ENCODE measurements around the gene HPS1. TPM values are rescaled to one million over a fixed set of nuclear protein-coding genes. Genes with fewer than 3 reads are reported as not detected.

The HPS1 gene
- total RNA-seq, 1 experiment from 2014 or later: 12.3 TPM

DNA sequence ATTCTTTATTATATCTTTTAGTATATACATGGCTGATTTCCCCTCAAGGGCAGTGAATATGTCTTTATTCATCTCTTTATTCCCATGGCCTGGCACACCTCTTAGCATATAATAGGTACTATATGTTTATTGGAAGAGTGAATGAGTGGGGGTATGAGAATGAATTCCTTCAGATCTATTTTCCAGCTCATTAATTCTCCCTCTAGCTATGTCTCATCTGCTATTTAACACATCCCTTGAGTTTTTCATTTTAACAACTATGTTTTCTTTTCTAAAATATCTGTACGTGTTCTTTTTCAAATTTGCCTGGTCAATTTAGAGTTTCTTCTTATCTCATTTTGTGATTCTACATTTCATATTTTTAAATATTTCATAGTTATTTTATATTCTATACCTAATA is 14.4 kb downstream of the HPS1 start:
- DNase-seq (ENCODE audit: low read depth): no peak

DNA sequence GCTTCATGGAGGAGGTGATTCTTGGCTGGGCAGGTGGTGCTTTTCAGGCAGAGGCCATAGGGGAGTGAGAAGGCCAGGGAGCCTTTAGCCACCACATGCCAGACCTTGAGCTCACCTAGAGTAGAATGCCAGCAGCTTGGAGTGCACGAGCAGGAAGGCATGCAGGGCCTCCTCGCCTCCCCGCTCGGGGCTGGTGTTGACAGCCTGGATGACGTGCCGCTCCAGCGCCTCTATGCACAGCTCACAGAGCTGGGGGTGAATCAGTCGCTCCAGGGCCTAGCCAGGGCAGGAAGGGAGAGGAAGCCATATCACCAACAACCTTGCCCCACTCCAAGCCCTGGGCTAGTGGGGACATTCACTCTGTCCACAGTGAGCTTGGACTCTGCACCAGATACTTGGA is 15.7 kb downstream of the HPS1 start:
- no peak for DNase-seq (ENCODE audit: low read depth)

DNA sequence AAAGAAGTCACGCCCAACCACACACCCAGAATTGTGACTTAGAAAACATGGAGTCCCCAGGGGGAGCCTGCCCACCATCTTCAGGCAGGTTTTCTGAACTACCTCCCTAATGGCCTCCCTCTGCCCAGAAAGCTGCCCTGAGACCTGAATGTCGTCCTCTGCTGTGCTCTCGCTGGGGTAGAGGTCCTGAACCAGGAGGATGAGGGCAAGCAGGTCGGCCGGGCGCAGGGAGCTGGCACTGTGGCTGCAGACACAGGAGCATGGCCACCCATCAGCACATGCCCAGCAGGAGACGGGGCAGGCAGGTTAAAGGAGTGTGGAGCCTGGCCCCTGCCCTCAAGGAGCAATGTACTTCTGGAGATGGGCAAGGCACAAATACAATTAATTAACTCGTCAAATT is 16.3 kb downstream of the HPS1 start:
- DNase-seq (ENCODE audit: low read depth): no peak

DNA sequence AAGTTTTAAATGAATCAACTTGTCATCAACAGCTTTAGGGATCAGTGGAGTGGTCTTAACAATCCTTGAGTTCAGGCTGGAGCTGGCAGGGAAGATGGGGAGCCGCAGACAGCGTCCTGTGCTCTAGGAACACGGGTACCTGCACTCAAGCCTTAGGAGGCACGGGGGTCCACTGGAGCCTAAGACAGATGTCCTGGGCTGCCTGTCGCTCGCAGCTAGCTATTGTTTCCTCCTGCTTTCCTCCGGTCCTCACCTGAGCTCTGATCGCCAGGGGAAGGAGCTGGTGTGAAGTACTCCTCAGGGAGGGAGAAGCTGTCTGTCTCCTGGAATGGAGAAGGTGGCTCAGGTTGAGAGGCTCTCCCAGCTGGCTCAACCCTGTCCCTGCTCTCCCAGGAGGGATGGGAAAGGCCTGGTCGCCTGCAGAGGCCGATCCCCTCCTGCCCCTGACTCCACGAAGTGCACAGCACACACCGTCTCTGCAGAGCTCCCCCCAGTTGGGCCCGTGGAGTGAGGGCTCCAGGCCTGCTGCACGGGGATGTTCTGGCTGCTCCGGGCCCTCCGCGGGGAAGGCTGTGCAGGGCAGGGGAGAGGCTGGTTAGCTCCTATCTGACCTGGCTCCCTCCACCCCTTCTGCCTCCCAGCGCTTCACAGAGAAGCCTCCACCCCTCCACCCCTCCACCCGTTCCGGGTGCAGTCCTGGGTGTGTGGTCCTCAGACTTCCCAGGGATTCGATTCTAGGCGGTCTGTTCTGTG is 17.2 kb downstream of the HPS1 start:
- no peak for DNase-seq (ENCODE audit: low read depth)

GRCh38 chr10:98427011-98427515 is 19.7 kb downstream of the HPS1 start:
- no peak for DNase-seq (ENCODE audit: low read depth)

DNA sequence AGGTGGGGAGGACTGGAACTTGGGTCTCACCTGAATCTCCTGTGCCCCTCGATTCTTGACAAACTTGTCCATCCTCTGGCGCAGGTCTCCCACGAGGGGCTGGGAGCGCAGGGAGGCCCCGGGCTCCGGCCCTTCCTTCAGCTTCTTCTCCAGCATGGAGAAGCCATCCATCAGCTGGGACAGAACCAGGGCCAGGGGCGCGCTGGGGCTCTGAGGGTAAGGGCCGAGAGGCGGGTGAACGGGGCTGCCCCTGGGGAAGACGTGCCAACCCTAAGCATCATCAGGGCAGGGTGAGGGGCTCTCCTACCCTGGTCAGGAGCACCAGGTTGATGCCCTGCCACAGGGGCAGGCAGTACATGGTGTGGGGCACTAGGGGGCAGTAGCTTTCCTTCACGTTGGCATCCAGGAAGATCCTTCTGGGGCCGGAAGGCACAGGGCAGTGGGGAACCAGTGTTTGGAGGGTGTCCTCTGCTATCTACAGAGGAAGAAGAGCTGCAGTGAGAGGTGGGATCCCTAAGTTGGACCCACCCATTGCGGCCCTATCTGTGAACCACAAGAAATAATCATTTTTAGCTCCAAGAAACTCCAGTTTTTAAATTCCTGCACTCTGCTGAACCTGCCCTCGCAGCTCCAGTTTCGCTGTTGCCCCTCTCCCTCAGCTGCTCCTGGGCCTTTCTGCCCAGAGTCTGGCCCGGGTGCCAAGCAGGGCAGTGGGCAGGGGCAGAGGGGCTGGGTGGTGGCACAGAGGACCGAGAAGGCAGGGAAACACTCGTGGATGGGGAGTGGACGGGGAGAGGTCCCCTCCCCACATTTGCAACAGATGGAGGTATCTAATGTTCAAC is 21.0 kb downstream of the HPS1 start:
- peak; percentile 19 for DNase-seq (ENCODE audit: low read depth)

DNA sequence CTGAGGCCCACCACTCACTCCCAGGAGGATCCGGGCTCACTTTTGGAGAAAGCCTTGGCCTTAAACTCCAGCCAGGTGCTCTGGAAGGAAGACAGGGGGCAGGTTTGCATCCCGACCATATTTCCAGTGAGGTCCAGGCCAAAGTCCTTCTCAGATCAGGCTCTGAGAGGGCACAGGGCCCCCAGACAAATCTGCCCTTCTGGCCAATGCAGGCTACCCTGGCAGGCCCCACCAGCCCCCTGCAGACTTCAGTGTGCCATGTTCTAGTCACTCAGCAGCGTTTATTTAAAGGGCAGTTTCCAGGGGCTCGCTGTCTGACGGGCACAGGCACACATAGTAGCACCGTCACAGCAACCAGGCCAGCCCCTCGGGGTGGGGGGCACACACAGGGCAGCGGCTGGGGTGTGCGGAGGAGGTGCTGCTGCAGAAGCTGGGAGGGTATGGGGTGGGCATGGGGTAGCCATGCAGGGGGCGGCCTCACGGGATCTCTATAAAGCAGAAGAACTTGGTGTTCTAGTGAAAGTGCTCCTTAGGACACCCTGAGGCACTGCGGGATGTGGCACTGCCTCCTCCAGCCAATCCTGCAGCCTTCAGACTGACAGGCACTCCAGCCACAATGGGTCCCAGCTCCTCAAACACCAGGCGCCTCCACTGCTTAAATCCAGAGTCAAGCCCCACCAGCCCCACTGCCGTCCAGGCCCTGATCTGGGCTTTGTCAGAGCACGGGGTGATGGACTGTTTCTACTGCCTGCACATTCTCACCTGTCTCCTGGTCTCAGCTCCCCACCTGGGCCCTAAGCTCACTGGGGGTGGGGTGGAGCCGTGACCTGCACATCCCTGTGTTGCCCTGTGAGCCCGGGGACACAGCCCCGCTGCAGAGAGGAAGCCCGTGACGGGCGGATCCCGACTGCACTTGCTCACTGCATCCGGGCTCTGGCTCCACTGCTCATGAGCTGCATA is 22.2 kb downstream of the HPS1 start:
- DNase-seq (ENCODE audit: low read depth): no peak

DNA sequence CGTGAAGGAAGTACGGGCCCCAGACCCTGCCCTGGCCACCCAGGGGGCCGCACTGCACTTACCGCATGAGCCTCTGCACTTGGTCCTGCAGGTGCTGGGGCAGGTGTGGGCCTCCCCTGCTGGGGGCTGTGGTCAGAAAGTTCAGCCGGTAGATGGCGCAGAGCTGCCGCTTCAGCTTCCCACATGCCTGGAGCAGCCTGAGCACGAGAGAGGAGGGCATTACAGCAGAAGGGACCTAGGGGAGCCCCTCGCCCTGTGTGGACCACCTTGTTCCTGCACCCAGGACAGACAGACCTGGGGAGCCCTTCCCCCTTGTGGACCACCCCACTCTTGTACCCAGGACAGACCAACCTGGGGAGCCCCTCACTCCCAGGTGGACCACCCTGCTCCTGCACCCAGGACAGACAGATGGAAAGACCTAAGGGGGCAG is 23.0 kb downstream of the HPS1 start:
- no peak for DNase-seq (ENCODE audit: low read depth)

GRCh38 chr10:98422182-98422581 is 24.6 kb downstream of the HPS1 start:
- no peak for DNase-seq (ENCODE audit: low read depth)

GRCh38 chr10:98420786-98421185 is 25.9 kb downstream of the HPS1 start:
- DNase-seq (ENCODE audit: low read depth): no peak

DNA sequence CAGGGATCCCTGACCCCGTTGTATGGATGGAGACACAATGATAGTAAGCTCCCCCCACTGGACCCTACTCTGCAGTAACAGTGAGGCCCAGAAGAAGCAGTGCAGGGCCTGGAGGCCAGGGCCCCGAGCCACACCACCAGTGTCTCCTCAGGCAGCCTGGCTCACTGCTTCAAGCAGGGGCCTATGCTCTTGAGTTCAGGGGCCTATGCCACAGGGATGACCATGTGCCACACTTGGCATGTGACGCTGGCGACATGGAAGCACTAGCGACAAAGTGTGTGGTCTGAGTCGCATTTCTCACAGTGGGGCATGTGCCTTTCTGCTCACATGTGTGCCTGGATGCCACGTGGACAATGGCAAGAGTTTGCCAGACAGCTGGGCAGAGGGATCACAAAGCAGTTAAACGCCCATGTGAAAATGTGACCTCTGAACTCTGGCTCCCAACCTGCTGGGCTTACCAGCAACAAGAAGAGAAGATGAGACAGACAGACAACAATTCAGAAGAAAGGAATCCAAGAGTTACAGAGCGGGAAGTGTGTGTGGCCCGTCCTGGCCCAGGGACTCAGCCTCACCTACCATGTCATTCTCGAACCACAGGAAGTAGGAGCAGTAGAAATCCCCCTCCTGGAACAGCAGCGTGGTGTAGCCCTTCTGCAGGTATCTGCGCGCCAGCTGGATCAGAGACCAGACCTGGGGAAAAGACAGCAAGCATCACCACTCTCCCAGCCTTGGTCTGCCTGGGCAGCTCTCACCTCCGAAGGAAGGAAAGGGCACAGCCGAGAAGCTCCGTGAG is 27.1 kb downstream of the HPS1 start:
- DNase-seq (ENCODE audit: low read depth): no peak

DNA sequence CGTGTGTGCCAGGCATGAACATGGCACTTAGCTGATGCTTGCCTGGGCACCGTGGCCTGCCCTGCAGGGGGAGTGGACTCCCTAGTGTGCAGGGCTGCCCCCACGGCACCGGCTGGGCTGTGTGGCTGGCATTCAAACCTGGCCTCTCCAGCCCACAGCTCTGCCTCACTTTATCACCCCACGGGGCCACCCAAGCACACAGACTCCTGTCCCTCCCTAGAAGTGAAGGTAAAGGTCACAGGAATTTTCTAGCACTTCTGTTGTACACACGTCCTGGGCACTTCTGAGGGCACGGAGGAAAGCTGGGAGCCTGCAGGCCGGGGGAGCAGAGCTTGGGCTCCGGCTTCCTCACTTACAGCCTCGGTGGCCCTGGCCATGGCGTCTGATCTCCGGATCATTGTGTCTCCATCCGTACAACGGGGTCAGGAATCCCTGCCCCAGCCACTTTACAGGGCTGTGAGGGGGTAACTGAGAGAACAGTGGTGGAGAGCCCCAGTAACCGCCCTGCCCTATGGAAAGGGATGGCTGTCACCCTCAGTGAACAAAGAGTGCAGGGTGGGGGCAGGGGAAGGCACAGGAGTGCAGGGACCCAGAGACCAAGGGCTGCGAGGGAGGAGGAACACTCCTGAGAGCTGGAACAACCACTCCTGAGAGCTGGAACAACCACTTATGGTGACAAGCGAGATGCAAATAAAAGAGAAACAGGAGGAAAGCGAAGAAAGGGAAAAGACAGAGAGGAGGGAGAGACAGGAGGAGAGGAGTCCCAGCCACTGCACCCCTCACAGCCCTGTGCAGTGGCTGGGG is 27.9 kb downstream of the HPS1 start:
- no peak for DNase-seq (ENCODE audit: low read depth)

GRCh38 chr10:98417973-98418664 is 28.6 kb downstream of the HPS1 start:
- DNase-seq (ENCODE audit: low read depth): no peak

DNA sequence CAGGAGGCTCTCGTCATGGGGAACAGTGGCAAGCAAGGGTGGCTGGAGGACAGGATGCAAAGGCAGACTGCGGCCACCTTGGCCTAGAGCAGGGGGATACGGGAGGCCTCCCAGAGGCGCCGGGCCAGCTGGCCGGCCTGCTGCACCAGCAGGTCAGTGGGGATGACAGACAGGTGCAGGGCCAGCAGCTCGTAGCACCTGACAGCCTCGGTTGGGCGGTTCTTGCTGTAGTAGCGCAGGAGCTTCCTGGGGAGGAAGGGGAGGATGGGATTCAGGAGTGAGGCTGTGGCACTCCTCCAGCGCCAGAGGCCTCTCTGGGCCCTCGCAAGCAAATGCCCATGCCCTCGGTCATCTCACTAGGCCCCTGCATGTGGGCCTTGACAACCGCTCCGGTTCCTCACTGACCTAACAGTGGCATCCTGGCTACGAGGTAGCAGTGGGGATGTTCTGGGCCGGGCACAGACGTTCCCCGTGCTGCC is 29.2 kb downstream of the HPS1 start:
- DNase-seq (ENCODE audit: low read depth): no peak

GRCh38 chr10:98416606-98417388 is 29.9 kb downstream of the HPS1 start:
- no peak for DNase-seq (ENCODE audit: low read depth)

GRCh38 chr10:98415731-98416119 is 31.0 kb downstream of the HPS1 start:
- DNase-seq (ENCODE audit: low read depth): no peak

GRCh38 chr10:98414932-98415730 is 31.6 kb downstream of the HPS1 start, which contains the start of gene PYROXD2:
PYROXD2 (minus strand) TSS chr10:98415182; CDS start chr10:98415135, 47 bp downstream.
- DNase-seq (ENCODE audit: low read depth): peak; percentile 77

DNA sequence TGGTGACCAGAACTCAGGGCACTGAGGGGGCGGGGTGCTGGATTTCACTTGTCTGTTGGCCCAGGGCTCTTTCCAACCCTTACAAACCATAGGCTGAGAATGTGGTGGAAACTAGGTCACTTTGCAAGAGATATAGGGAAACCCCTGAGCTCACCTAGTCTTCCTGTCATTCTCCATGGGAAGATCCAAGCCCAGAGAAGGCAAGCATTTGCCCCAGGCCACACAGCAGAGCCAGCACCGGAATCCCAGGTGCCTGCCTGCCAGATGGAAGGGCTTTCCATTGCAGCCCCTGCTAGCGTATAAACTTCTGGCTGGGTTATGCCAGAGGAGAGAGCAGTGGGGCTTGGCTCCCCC is 32.2 kb downstream of the HPS1 start:
- DNase-seq (ENCODE audit: low read depth): no peak

All from RPMI7951 (cell line).